Endothelial cell of umbilical vein (primary cell): ENCODE data around the gene METTL14.

ENCODE experiments used
- CTCF ChIP-seq, 2 donors: IDR thresholded peaks; 1 replicate in 1 of 2; 2 replicates in 1 of 2; pipeline ENCODE4 v1.5.1; 2011; ENCODE audit warnings: low read length in 2 of 2, mild to moderate bottlenecking in 2 of 2, moderate library complexity in 2 of 2, control low read depth in 1 of 2, inconsistent platforms in 1 of 2, low read depth in 1 of 2; ENCODE audit not compliant: insufficient read depth in 1 of 2; ENCODE audit errors: extremely low read depth in 1 of 2
- FOS ChIP-seq: IDR thresholded peaks from 2 replicates; pipeline ENCODE4 v1.6.1; 2011; ENCODE audit warnings: mild to moderate bottlenecking, low read length, moderate library complexity, borderline replicate concordance; ENCODE audit not compliant: insufficient read depth
- GATA2 ChIP-seq: IDR thresholded peaks from 2 replicates; pipeline ENCODE4 v1.7.0; 2011; ENCODE audit warnings: low read depth, mild to moderate bottlenecking, moderate library complexity, mixed read lengths, low read length; ENCODE audit not compliant: insufficient read length, insufficient read depth
- JUN ChIP-seq: IDR thresholded peaks from 2 replicates; pipeline ENCODE4 v1.6.1; 2011; ENCODE audit warnings: borderline replicate concordance, low read depth; ENCODE audit not compliant: insufficient read length, insufficient read depth
- MAX ChIP-seq: IDR thresholded peaks from 2 replicates; pipeline ENCODE4 v1.6.1; 2011; ENCODE audit not compliant: insufficient read depth, insufficient read length
- MYC ChIP-seq: IDR thresholded peaks from one replicate; pipeline ENCODE4 v1.6.1; 2011; ENCODE audit warnings: mild to moderate bottlenecking, low read depth, low read length
- POLR2A ChIP-seq: IDR thresholded peaks from 2 replicates; pipeline ENCODE4 v1.6.1; 2012; ENCODE audit warnings: low read depth, mild to moderate bottlenecking, control low read depth, low read length
- POLR2AphosphoS5 ChIP-seq: IDR thresholded peaks from 2 replicates; pipeline ENCODE4 v1.6.1; 2012; ENCODE audit warnings: low read depth, mild to moderate bottlenecking, control low read depth, low read length, moderate library complexity; ENCODE audit not compliant: insufficient read depth

DNA sequence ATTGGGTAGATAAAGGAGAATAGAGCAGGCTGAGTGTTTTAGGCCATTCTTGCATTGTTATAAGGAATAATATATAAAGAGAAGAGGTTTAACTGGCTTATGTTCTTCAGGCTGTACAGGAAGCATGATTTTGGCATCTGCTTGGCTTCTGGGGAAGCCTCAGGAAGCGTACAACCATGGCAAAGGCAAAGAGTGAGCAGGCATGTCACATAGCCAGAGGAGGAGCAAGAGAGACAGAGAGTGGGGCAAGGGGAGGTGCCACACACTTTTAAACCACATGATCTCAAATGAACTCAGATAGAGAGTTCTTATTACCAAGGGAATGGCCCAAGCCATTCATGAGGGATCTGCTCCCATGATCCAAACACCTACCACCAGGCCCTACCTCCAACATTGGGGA, 4.4 kb upstream of the METTL14 start:
- TF ChIP-seq CTCF (IDR thresholded peaks at IDR 0.05; ENCODE audit: extremely low read depth in 1 of 2, insufficient read depth in 1 of 2, low read depth in 1 of 2, low read length in 2 of 2) (no peak), POLR2A (no peak), GATA2 (no peak), POLR2AphosphoS5 (no peak), FOS (no peak), MAX (no peak), MYC (no peak), JUN (no peak)
